NCI-H2227 treated with DMSO at 0.1 percent for 48 hours (cell line): ENCODE measurements around the gene COX19.

Experiments used
- DNase-seq: peaks from one replicate; lab custom pipeline; 2025; lab: John Stamatoyannopoulos, UW

COX19 gene, protein sequence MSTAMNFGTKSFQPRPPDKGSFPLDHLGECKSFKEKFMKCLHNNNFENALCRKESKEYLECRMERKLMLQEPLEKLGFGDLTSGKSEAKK

DNA sequence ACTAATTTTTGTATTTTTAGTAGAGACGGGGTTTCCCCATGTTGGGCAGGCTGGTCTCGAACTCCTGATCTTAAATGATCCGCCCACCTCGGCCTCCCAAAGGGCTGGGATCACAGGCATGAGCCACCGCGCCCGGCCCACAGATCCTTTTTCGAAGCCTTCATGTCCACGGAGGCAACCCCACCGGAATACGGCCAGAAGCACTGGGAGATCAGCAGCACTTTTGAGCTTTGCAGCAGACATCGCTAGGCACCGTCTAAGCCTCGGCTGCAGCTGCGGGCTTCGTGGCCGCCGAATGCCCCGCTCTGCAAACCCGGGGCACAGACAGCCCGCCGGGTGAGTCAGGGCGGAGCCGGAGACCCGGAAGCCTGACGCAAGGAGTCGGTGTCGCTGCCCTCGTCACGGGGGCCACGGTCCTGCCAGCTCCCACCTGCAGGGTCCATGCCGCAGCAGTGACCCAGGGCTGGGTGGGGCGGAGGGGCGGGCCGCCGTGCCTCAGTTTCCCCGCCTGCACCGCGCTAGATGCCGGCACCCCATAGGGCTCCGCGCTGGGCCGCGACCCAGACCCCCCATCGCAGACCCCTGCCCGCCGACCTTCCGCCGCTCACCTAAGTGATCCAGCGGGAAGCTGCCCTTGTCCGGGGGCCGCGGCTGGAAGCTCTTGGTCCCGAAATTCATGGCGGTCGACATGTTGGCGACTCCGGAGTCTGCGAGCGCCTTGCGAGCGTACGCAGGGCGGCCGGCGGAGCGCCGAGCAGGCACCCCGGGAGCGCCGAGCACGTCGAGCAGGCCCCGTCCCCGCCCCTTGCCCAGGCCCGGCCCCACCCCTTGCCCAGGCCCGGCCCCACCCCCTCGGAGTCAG lies at the start of gene COX19:
Gene COX19 (minus strand): TSS at position 730 of the 862 bp plus-strand sequence. CDS start 40 bp downstream, at position 690.
- DNase-seq: peak; percentile 50

- DNase-seq: no peak
Measured at GRCh38 chr7:1024331-1024841, 49.0 kb upstream of the COX19 start.

DNA sequence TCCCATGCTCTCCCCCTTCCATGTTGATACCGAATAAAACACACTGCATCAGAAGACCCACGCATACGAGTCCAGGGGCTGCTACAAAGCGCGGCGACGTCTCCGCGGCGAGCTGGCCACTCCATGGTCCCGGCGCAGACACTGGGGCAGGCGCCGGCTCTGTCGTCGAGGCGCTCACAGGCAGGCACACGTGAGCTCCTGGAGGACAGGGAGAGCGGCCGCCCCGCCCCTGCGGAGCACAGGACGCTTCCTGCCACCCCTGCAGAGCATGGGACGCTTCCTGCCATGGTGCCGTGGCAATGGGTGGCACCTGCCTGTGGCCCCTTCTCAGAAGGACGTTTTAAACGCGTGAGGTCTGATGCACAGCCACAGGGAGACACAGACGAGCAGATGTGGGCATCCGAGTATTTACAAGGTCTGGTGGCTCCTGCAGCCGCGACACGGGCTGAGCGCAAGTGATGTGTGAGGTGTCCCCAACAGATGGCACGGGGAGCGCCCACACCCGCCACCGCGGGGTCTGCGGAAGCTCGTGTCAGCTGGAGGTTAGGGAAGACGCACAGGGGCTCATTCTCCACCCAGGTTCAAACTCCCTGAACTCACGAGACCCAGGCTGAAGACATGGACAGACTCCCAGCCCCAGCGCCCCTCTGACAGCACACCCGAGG lies 47.6 kb upstream of the COX19 start:
- DNase-seq: no peak

DNA sequence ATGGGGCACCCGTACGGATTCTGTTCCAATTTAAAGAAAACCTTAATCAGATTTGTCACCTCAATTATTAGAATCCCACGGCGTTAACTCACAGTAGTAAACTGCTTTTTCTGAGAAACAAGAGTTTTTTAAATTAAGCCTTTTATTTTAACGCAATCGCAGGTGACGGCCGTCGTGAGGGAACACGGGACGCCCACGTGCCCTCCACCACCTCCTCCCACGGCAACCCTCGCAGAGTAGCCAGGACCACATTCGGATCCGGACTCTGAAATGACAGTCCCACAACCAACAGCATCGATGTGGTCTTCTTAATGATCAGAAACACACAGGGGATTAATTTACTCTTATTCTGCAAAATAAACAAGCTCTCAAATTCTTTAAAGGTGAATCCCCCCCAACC lies 47.0 kb upstream of the COX19 start:
- DNase-seq: no peak

GRCh38 chr7:1021931-1022330 lies 46.6 kb upstream of the COX19 start:
- no peak for DNase-seq

- no peak for DNase-seq
Measured at GRCh38 chr7:1021366-1021765, 46.0 kb upstream of the COX19 start.

DNA sequence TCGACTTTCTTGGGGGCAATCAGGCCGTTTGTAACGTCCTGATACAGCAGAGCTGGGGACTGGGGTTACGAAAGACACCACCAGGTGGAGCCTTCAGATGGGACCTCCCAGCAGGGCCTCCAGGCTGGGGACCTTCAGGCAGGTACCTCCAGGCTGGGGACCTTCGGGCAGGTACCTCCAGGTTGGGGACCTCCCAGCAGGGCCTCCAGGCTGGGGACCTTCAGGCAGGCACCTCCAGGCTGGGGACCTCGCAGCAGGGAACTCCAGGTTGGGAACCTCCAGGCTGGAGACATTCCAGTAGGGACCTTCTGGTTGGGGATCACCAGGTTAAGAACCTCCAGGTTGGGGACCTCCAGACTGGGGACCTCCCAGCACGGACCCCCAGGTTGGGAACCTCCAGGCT lies 45.5 kb upstream of the COX19 start:
- DNase-seq: no peak

DNA sequence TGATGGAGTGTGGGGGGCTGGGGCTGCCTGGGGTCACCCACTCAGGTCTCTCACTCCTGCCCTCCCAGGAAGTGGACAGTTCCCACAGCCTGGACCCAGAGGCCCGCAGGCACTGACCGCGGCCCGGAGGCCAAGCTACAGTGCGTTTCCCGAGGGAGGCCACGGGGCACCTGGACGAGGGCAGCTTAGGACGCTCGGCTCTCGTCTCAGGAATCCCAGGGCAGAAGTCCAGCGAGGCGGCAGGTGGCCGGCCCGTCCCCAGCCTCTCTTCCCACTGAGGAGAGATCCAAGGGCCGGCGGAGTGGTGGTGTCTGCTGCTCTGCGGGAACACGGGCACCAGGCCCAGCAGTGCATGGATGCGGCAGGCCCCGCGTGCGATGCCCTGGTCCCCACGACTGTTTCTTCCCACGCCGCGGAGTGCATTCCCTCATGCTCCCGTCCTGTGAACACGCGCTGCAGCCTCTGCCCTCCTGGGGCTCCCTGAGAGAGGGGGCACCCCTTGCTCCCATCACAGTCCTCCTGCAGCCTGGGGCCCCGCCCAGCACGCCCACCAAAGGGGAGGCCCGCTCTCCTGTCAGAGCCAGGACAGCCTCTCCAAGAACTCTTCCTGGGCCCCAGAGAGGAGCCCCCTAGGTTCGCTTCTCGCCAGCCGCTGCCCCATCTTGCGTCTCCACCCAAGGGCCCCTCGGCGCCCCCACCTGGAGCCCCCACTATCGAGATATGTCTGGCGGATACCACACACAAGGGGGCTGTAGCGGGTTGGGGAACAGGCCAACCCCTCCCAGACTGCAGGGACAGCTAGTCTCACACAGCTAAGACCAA lies 44.7 kb upstream of the COX19 start:
- no peak for DNase-seq

- DNase-seq: no peak
Measured at GRCh38 chr7:1019255-1019785, 44.0 kb upstream of the COX19 start.

- DNase-seq: no peak
Measured at GRCh38 chr7:1018334-1018695, 43.0 kb upstream of the COX19 start.

DNA sequence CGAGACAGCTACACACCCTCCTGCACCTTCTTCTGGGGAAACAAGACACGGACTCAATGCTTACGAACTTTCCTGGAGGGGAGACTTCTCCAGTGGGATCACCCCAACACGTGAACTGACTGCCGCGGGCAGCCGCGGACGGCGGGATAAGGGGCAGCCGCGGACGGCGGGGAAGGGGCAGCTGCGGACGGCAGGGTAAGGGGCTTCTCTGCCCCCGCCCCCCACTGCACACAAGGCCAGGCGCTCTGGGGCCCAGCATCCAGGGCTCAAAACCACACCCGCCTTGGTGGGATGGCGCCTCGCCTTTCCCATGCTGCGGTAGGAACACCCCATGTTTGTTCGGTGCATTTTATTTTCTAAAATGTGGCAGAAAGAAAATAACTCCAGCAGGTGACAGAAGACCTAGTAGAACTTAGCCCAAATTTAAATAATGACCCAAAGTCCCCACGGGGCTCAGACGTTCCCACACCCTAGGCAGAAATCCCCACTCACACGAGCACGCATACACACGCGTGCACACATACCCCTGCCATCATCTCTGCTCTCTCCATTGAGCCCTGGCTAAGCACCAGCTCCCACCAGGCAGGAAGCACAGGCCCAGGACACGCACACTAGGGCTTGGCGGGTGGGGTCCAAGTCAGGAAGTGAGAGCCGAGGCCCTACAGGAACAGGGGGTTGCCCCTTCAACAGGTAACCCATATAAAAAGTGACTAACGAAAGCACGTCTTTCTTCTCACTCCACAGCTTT lies 42.4 kb upstream of the COX19 start:
- DNase-seq: no peak

DNA sequence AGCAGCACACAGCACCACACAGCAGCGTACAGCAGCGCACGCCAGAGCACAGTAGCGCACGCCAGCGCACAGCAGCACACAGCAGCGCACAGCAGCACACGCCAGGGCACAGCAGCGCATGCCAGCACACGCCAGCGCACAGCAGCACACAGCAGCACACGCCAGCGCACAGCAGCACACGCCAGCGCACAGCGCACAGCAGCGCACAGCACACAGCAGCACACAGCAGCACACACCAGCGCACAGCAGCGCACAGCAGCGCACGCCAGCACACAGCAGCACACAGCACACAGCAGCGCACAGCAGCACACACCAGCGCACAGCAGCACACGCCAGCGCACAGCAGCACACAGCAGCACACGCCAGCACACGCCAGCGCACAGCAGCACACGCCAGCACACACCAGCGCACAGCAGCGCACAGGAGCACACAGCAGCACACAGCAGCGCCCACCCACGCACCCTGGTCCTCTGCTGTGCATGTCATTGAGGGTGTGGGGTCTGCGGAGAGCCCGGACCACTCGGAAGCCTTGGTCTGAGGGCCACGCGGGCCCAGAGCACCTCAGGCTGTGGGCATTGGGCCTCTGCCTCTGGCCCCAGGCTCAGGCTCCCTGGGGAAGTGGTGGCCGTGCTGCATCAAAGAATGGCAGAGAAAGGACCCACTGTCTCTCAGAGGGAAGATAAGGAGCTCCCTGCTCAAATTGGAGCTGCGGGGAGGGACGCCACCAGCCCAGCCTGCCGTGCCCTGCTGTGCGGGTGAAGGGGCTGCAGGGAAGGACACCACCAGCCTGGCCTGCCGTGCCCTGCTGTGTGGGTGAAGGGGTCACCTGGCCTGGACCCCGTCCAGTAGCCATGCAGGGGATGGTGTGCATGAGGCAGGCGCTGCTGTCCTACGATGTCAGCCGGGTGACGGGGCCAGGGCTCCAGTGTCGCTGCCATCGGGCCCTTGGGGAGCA lies 41.5 kb upstream of the COX19 start:
- no peak for DNase-seq

- DNase-seq: no peak
Measured at GRCh38 chr7:1015196-1016121, 40.1 kb upstream of the COX19 start.

DNA sequence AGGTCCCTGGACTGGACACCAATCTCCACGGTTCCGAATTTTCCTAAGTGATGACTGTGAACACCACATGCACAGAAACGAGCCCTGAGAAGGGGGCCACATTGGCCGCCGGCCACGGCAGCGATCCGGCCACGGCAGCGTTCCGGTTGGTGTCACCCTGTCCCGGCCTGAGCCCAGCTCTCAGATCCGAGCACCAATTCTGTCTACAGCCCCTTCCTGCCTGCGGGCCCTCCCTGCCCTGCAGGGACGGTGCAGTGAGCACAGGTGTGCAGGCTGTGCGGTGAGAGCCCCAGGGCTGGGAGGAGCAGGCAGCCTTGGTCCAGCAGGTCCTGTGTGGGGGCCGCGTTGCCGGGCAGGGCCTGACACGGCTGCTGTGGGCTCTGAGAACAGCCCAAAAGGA lies 39.3 kb upstream of the COX19 start:
- DNase-seq: no peak

DNA sequence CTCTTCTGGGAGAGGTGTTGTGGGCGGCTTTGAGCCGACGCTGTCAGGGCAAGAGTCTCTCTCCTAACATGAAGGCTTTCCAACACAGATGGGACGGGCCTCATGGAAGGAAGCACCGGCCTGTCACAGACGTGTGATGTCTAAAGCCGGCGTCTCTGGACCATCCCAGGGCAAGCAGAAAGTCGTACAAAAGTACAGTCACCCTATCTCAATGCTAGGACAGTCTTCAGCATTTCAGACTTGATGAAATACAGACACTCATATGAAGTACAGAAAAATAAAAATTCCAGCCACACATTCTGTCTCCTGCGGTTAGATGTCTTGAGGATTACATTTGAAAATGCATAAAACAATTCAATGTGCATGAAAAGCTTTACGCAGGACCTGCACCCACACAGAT lies 38.2 kb upstream of the COX19 start:
- DNase-seq: no peak

GRCh38 chr7:1012716-1013095 lies 37.4 kb upstream of the COX19 start:
- DNase-seq: no peak

GRCh38 chr7:1012004-1012715 lies 36.8 kb upstream of the COX19 start:
- DNase-seq: no peak

DNA sequence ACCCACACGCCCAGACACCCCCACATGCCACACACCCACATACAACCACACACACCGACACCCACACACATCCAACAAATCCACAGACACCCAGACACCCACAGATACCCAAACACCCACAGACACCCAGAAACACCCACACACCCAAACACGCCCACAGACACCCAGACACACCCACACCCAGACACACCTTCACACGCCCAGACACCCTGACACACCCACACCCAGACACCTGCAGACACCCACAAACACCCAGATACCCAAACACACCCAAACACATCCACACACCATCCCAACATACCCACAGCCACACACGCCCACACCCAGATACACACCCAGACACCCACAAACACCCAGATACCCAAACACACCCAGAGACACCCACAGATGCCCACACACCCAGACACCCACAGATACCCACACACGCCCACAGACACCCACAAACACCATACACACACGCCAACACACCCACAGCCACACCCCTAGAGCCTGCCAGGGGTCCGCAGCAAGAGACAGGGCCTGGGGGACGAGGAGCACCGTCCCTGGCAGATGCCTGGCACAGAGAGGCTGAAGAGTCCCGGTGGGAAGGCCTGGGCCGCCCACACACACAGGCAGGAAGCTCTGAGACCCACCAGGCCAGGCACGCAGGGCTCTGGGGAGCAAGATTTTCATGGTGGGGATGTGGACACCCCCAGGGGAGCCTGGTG lies 36.1 kb upstream of the COX19 start:
- no peak for DNase-seq
